ENCODE results near the gene ST7L.

Gene ST7L

DNA sequence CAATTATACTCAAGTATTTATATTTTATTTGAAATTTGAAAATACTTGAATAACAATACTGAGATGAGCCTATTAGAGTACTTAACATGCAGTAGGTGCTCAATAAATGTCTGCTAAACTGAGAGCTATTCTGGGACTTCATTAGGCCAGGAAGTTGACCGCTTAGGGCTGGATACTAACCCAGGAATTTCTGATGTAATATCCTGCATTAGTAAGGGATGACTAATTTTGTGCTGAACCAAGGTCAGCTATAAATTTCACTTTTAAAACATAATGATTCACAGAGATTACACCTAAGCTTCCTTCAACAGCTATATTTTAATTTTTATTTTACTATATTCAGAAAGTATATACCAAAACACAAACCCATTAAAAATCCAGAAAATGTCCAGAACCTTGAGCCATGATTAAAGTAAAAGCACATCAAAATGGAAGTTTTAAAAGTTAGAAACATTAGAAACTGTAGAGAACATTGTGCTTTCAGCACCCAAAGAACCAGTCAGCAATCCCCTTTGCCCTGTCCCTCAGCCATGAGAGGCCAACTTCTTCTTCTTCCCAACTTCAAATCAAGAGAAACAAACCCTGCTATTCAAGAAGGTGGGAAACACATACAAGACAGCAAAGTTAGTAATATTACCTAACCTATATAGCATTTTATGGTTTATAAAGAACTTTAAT is 74.8 kb downstream of the ST7L start:
- FAIRE-seq, result peak; percentile 10

DNA sequence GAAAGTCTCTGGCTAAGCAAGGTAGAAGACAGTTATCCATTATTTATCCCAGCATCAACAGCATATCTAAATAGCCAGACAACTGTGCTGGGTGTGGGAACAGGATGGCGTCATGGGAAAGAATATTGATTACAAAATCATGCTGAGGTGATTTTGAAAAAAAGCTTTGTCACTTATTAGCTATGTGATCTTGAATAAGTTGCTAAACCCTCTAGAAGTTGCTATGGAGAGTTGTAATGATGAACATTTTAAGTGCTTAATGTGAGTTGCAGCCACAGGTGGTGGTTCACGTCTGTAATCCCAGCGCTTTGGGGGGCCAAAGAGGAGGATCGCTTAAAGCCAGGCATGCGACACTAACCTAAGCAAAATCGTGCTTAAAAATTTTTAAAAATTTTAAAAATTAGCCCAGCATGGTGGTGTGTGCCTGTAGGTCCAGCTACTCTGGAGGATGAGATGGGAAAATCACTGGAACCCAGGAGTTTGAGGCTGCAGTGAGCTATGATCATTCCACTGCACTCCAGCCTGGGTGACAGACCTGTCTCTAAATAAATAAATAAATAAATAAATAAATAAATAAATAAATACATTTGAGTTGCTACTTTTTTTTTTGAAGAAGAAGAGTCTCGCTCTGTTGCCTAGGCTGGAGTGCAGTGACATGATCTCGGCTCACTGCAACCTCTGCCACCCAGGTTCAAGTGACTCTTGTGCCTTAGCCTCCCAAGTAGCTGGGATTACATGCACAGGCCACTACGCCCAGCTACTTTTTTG is 76.6 kb downstream of the ST7L start:
- no peak for FAIRE-seq

DNA sequence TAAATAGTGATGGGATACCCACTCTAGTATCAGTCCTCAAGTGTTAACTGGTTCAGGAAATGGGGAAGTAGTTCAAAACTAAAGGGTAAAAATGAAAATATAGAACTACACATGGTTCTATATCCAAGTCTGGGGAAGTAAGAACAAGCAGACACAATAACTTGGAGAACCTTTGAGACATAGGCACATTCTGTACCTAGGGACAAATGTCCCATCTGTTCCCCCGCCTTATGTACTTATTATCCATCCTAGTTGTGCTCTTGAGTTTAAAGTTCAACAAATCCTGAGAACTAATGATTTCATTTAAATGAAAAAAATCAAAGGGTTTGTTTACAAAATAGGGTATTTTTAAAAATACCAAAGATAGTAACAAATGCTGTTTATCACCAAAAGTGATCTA is 77.6 kb downstream of the ST7L start:
- FAIRE-seq, result no peak

DNA sequence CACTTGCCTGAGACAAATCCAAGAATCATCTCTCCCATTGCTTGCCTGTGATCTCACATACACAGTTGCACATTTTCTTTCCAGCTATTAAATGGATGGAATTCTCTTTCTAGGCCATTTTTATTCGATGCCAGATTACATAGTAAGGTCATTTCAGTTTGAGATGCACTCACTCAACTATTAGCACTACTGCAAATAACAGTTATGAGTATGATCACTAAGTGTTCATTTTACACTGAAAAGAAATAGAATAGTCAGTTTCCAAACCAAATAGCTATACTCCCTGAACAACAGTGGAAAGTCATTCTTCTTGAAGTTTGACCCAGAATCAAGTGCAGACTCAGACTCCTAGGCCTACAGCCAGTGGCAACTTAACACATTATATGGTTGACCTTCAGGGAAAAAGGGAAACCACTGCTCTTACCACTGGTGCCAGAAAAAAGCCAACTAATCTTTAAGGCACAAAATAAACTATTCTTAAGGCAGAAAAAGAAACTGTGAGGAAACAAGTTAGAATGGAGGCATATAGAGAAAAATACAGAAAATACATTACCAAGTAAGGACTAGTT is 78.6 kb downstream of the ST7L start:
- FAIRE-seq, result no peak

DNA sequence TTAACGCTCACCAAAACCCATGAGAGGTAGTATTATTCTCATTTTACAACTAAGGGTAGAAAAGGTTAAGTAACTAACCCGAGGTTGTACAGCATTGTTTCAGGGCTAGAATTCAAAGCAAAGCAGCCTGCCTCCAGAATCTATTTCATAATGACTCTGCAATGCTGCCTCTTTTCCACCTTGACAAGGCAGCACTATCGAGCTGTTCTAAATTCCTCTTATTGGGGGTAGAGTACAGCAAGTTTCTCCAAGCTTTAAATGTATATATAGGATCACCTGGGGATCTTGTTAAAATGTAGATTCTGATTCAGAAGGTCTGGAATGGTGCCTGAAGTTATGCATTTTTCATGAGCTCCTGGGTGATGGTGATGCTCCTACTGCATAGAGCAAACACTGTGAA is 80.1 kb downstream of the ST7L start:
- no peak for FAIRE-seq

DNA sequence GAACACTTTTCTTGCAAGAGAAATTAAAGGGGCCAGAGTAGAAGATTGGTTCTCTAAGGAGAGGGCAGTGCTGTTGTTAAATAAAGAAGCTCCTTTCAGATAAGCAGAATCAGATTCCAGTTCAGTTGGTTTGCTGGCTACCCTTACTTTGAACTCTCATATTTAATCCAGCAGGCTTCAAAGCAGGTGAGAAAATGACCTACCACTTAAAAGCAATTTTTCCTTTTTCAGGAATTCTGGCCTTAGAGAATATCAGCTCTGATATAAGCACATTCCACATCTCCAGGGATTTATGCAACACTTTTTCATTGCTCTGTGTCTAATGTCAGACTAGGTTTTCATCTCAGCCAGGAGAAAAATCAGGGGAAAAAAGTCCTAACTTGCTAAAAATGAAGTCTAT is 81.5 kb downstream of the ST7L start:
- FAIRE-seq, result no peak

DNA sequence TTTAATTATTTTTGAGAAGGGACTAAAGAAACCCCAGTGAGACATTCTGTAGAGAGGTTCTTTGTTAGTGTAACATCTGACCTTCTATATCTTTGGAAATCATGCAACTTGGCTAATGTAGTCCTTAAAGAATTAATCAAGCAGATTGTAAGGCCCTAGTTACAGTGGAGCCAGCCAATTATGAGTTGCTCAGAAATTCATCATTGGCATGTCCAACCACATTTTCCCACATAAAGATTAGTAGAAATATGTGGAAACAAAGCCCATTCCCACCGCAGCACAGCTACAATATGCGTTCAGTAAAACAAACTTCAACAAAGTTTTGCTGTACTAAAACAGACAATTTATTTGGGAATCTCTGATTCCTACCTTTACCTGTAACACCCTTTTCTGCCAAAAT is 82.4 kb downstream of the ST7L start:
- FAIRE-seq, result no peak

DNA sequence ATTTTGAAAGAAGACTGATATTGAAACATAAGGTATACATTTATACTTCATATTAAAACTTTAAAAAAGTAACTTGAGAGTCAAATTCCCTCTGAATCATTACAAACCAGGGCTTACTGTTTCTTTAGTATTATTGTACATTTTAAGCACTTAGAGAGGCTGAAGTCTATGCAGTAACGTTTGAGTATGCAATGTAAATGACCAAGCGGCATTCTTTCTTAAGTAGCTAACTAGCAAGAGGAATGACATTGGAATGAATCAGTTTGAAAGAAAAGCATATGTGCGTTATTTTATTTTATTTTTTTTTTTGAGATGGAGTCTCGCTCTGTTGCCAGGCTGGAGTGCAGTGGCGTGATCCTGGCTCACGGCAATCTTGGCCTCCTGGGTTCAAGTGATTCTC is 85.9 kb downstream of the ST7L start:
- FAIRE-seq, result no peak

DNA sequence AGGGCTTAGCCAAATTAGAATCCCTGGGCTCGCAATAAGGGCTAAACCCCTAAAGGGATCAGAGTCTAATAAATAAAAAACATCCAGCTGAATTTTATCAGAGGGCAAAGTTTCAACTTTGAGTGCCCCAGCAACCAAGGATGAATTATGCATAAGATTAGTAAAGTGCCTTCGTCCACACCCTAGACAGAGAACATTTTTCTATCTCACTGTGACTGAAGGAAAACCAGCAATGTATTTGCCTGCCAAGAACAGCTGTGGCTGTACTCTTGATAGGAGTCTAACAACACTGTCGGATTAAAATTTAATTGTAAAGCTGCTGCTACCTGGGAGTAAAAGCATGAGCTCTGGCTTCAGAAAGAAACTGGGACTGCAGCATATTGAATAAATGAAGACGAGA is 86.9 kb downstream of the ST7L start:
- FAIRE-seq, result no peak

DNA sequence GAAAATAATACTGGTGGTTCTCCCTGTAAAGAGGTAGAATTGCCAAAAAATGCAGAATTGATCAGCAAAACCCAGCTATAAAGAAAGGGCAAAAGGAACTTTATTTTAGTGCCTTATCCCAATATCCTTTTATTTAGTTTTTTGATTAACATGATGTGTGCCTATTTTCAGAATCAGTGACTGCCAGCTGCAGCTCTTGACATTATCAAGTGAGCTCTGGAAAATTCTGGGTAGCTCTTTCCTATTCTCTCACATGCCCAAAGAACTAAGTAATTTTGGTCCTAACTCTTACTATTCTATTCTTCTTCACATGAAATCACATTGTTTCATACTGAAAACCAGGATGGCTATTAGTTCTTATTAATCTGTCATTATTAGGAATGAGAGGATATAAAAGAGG is 88.1 kb downstream of the ST7L start:
- no peak for FAIRE-seq

DNA sequence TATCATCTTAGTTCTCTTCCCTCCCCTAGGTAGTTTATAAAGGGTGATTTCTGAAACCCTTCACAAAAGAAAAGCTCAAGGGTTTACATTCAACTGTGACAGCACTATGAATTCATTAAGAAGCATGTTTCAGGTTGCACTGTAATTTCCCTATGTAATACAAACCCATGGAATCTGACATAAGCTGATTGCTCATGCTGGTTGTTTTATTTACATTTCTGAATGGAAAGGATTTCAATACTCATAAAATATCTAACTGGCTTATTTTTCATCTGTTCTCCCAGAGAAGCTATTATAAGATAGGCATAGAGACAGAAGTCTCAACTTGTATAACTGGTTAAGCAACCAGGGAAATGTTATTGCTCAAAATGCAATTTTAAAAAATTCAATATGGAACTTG is 89.6 kb downstream of the ST7L start:
- no peak for FAIRE-seq

DNA sequence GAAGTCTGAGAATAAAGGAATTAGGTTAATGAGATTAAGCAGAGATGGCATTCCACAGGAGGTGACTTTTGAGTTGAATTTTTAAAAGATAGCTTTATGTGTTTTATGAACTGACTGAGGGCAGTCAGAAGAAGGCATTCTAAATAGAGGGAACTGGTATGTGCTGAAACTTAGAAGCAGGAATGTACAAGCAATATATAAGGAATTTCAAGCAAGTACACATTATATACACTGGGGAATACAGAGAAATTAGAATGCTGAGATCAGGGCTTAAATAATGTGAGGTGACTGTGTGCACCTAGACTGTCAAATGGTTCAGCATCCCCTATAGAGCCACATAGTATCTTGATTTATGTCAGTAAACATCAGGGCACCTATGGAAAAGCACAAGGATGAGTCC is 90.9 kb downstream of the ST7L start:
- no peak for FAIRE-seq

DNA sequence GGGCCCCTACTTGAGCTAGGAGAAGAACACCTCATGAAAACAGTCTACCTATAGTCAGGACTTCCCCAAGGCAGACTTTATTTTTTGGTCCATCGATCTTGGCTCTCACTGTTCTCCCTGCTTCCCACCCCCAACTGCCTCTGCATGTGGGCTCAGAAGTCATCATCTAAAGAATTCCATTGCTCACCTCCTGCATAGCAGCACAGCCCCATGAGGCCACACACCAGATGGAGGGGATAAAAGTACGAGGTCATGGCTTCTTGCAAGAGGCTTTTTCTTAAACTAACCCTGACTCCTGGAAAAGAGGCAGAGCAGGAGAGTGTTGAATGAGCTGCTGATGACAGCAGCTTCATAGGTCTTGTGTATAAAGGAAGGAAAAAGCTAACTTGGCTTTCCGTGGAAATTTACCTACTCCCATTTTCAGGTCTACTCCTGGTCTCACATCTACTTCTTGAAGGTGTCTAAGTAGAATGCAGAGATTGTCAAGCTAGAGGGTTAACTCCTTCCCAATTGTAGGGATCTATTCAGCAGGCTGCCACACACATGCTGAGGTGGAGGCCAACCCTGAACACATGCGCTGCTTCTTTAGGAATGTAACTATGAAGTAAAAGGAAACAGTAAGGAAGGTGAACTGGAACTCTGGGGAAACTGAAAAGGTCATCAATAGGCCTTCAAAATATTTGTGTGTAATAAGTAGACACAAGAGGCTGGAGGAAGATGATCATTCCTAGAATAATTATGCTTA is 91.5 kb downstream of the ST7L start:
- no peak for FAIRE-seq

DNA sequence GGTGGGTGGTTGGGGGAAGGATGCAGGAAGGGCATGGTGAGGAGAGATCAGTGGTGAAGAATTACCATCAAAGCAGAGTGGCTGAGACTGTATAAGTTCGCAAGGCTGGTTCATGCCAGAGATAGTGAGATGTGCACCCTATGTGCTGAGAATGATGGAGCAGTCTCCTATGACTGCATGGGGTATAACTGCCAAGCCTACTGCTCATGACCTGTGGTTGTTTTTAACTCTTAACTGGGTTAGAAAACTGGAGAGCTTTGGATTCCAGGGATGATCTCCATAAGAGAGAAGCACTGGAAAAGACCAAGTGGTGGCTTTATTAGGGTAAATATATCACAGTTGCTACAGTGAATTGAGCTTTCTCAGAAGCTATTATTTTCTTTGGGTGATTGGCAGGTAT is 94.0 kb downstream of the ST7L start:
- FAIRE-seq, result no peak

DNA sequence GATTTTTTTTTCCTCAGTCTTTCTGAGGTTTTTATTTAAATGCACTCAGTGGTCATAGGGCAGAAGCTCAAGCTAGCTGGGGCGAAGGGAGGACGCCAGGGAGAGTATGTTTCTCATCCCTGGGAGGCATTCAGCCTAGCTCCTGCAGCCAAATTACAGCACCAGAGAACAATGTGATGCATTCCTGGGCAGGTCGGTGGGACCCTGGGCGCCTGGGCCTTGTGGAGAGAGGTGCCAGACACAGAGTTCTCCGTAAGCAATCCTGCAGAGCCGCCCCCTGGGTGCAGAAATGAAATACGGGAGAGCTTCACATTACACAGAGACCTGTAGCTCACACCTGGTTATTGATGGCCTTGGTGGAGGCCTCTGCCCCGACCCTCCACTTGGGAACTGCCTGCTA is 94.7 kb downstream of the ST7L start:
- FAIRE-seq, result no peak

DNA sequence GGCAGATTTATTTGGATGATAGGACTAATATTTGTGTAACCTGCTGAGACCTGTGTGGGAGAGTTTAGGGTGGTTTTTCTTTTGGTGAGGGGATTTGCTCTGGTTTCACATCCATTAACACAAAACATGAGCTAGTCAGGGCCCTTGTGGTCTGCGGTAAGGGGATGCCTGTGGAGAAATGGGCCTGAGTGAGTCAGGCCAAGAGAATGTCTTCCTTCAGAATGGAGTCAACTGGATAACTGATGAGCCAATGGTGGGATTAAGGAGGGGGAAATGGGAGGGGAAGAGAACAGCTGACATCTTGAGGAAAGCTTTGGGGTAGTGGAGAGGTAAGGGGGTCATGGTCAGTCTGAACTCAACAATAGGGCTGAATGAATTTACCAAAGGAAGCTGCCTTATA is 96.3 kb downstream of the ST7L start:
- no peak for FAIRE-seq

DNA sequence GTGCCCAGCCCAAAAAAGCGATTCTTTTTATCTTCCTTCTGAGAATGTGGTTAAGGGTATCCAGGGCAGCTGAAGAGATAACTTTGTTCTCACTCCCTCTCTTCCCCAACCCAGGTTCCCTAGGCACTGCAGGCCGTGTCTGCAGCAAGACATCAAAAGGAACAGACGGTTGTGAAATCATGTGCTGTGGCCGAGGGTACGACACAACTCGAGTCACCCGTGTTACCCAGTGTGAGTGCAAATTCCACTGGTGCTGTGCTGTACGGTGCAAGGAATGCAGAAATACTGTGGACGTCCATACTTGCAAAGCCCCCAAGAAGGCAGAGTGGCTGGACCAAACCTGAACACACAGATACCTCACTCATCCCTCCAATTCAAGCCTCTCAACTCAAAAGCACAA is 98.8 kb downstream of the ST7L start:
- no peak for FAIRE-seq

DNA sequence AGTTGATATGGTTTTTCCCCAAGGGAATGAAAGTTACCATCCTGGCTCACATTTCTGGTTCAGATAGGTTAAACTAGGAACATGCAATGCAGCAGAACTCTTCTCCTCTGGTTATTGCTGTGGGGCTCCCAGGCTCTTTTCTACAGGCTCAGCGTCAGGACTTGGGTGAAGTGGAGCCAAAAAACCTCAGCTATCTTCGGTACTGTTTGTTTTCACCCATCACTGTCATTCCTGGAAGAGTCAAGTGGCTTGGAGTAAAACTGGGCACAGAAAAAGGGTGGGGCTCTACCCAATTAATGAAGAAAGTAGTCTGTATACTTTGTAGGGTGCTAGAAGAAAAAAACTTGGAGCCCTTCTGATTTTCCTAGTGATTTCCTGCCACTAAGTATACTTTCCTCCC is 100.8 kb downstream of the ST7L start:
- no peak for FAIRE-seq

DNA sequence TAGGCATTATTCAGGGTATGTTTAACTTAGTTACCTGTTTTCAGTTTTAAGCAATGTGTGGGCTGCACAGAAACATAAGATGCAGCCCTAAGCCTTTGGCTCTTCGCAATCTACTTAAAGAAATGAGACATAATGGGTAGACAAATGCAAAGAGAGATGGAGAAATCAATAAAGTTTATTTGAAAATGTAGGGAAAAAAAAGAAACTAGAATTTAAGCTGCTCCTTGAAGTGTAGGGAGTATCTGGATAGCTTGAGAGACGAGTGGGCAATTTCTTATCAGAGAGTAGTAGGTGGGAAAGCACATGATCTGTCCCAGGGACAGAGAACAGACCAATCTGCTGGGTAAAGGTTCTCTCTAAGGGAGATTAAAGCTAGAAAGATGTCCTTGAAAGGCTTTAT is 101.3 kb downstream of the ST7L start:
- no peak for FAIRE-seq

DNA sequence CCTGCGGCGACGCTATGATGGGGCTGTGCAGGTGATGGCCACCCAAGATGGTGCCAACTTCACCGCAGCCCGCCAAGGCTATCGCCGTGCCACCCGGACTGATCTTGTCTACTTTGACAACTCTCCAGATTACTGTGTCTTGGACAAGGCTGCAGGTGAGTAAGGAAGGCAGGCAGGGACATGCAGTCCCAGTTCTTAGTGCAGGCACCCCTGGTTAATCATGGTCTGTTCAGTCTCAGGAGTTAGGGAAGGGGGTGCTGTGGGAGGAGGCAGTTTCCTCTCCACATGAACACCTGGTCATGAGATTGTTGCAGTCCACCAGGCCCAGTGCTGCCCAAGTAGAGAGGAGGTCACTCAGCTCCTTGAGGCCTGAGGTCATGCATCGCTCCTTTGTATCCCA is 101.7 kb downstream of the ST7L start:
- FAIRE-seq, result no peak

DNA sequence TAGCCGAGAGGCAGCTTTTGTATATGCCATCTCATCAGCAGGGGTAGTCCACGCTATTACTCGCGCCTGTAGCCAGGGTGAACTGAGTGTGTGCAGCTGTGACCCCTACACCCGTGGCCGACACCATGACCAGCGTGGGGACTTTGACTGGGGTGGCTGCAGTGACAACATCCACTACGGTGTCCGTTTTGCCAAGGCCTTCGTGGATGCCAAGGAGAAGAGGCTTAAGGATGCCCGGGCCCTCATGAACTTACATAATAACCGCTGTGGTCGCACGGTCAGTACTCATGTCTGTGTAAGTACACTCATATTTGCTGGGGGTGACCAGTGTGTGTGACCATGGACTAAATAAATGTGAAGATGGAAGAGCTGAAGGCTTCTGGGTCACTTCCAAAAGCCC is 102.8 kb downstream of the ST7L start:
- no peak for FAIRE-seq

DNA sequence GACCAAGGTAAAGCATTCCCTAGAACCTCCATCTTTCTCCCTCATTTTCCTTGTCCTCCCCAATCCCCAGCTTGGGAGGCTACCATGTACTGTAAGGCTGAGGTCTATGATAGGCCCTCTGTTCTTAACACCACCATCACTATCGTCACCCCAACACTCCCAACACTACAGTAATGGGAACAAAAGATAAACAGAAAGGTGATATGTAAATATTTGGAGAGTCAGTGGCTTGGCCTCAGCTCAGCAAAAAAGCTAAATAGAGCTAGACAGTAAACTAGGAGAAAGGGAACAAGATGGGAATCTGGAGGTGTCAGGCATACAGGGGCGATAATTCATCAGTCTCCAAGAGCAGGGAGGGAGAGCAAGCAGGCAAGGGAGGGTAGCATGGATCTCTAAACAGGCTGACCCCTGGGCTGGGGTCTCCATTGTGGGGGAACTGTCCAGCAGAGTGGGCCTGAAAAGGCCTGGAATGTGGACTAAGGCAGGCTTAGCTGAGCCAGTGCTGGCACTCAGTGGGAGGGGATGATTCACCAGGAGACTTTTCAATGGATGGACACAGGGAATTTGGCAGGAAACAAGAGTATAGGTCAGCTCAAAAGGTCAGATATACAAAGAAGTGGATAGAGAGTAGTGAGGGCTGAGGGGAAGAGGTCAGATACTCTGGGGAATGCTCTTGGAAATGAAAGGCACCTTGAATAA is 103.5 kb downstream of the ST7L start:
- FAIRE-seq, result no peak

DNA sequence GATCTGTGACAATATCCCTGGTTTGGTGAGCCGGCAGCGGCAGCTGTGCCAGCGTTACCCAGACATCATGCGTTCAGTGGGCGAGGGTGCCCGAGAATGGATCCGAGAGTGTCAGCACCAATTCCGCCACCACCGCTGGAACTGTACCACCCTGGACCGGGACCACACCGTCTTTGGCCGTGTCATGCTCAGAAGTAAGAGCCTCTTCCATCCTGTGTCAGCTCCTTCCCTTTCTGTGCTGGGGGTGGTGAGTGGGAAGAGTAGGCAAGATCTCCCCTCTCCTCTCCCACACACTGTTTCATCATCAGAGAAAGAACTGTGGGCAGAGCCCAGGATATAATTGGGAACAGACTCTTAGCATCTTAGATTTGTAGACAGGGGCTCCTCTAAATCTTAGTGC is 104.0 kb downstream of the ST7L start:
- no peak for FAIRE-seq
